SK-N-SH (cell line): Measurements from ENCODE around the gene PHC2.

Source experiments
- CTCF ChIP-seq: fragments of 200-600 bp; sonication (generic); IDR thresholded peaks from 2 replicates; pipeline ENCODE4 v1.6.1; 2017; ENCODE audit warnings: antibody characterized with exemption, mild to moderate bottlenecking, moderate library complexity
- EZH2phosphoT487 ChIP-seq: fragments of 200-600 bp; sonication (generic); IDR thresholded peaks from 2 replicates; pipeline ENCODE4 v1.6.1; 2017; ENCODE audit warnings: low read depth, mixed run types, mild to moderate bottlenecking, antibody characterized with exemption, moderate library complexity, borderline replicate concordance
- MAX ChIP-seq: IDR thresholded peaks from 2 replicates; pipeline ENCODE4 v1.4.0; 2012; ENCODE audit warnings: low read depth
- NRF1 ChIP-seq: IDR thresholded peaks from 2 replicates; pipeline ENCODE4 v1.6.1; 2012; ENCODE audit warnings: low read depth, mild to moderate bottlenecking, low read length
- RCOR1 ChIP-seq: fragments of 150-350 bp; IDR thresholded peaks from 2 replicates; pipeline ENCODE4 v1.6.1; 2017; ENCODE audit warnings: antibody characterized with exemption, low read length
- USF1 ChIP-seq: IDR thresholded peaks from 2 replicates; pipeline ENCODE4 v1.4.0; 2012; ENCODE audit warnings: low read depth, borderline replicate concordance

- TF ChIP-seq RCOR1 (no peak), EZH2phosphoT487 (no peak), CTCF (no peak), USF1 (no peak), MAX (no peak), NRF1 (no peak)
Observed at GRCh38 chr1:33338048-33338439, 92.9 kb downstream of the PHC2 start.
